Lung microvascular endothelial cell (primary cell): ENCODE results near the gene ZNF219. TPM values are rescaled to one million over a fixed set of nuclear protein-coding genes. Genes with fewer than 3 reads are reported as not detected.
A peak's percentile ranks its signal among the peaks of the same experiment; 100 is the strongest.

Experiments used
- DNase-seq, 2 donors: peaks; one replicate each; pipeline versions ENCODE4 v3.0.0 to v3.0.0-alpha.2; 2010; ENCODE audit warnings: low read depth in 2 of 2
- total RNA-seq: library from RNA; depleted of rRNA; stranded (reverse); fragments of >200 nt; gene quantifications from 2 replicates; pipeline ENCODE4 v1.2.1, GENCODE V29; 2014

ZNF219 gene
- total RNA-seq, 1 donor from 2014 or later = 2.0 TPM

DNA sequence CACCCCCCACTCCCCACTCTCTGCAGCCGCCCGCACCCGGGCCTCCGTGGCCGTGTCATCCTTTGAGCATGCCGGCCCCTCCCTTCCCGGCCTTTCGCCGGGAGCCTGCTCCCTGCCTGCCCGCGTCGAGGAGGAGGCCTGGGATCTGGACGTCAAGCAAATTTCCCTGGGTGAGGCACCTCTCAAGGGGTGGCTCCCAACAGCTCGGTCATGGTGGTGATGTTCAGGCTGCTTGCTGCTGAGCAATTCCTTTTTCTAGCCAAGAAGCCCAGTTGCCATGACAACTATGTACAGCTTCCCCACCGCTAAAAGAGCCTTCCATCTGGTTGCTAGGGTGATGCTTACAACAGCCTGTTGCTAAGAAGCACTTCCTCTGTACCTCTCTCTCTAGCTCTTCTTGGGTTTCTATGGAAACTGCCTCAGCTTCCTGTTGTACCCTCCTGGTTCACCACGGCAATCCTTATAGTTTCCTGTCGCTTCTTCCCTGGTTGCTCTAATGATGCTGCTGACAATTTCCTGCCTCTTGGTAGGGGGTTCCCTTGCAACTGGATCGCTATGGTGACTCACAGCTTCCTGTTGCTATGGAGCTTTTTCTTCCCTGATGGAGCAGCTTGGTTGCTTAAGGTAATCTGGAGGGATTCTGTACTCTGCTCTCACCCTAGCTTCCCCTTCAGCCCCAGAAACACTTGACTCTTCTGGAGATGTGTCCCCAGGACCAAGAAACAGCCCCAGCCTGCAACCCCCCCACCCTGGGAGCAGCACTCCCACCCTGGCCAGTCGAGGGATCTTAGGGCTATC is 11.0 kb downstream of the ZNF219 start:
- peak; percentile 88 to 99 for DNase-seq

GRCh38 chr14:21086908-21087293 is 11.6 kb downstream of the ZNF219 start:
- no peak for DNase-seq

DNA sequence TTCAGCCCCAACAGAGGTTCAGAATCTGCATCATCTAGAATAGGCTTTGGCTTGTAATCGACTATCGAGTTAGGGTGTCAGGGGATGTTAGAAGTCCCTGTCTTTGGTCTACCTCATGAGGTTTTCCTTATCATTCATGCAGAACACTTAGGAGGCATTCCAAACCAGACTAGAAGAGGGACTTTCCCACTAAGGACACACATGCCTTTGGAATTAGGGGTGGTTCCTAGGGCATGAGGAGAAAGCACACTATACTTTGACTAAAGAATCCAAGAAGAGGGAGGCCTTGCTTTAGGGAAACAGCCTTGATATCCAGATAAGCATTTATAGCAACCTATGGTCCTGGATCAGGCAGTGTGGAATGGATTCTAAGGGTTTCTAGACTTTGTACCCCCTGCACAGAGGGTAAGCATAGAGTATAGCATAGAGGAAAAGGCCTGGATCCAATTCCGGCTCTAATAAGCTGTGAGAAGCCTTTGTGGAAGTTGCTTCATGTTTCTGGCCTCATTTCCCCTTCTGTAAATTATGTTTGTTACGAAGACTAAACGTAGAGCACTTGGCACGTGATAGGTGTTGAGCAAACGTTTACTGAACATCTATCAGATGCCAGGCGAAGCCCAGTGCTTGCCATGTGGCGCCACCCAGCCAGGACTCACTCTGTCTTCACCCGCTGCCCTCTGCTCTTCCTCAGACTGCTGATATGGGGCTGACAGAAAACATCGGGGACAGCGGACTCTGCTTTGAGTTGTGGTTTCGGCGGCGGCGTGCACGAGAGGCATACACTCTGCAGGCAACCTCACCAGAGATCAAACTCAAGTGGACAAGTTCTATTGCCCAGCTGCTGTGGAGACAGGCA is 13.2 kb downstream of the ZNF219 start:
- DNase-seq = peak in 1 of 2 donors; percentile 20

DNA sequence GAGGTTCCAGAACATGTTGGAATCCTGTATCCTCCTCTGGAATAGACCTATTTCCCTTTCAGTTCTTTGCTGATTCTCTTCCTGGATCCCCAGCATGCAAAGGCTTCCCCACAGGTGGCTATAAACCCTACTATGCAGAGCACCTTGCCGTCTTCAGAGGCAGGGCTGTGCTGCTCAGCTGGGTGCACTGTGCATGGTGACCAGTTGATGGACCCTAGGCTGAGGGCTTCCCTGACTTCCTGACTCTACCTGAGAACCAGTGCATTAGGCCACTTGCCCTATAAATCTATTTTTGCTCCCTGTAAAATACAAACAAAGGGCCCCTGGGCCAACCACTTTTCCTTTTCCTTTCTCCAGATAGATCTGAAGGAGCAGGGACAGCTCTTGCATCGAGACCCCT is 14.1 kb downstream of the ZNF219 start:
- DNase-seq = no peak

GRCh38 chr14:21083565-21084325 is 14.7 kb downstream of the ZNF219 start:
- no peak for DNase-seq

DNA sequence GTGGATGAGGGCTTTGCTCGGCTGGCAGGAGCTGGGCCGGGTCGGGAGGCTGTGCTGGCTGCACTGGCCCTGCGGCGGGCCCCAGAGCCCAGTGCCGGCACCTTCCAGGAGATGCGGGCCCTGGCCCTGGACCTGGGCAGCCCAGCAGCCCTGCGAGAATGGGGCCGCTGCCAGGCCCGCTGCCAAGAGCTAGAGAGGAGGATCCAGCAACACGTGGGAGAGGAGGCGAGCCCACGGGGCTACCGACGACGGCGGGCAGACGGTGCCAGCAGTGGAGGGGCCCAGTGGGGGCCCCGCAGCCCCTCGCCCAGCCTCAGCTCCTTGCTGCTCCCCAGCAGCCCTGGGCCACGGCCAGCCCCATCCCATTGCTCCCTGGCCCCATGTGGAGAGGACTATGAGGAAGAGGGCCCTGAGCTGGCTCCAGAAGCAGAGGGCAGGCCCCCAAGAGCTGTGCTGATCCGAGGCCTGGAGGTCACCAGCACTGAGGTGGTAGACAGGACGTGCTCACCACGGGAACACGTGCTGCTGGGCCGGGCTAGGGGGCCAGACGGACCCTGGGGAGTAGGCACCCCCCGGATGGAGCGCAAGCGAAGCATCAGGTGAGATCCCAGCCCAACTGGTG is 16.8 kb downstream of the ZNF219 start:
- DNase-seq = no peak

- DNase-seq = peak in 1 of 2 donors; percentile 83
Measured at GRCh38 chr14:21078726-21079125, 19.7 kb downstream of the ZNF219 start.

- no peak for DNase-seq
Measured at GRCh38 chr14:21078287-21078686, 20.2 kb downstream of the ZNF219 start.

- no peak for DNase-seq
Measured at GRCh38 chr14:21077672-21078071, 20.8 kb downstream of the ZNF219 start.

GRCh38 chr14:21075719-21076437 is 22.6 kb downstream of the ZNF219 start:
- DNase-seq = no peak

DNA sequence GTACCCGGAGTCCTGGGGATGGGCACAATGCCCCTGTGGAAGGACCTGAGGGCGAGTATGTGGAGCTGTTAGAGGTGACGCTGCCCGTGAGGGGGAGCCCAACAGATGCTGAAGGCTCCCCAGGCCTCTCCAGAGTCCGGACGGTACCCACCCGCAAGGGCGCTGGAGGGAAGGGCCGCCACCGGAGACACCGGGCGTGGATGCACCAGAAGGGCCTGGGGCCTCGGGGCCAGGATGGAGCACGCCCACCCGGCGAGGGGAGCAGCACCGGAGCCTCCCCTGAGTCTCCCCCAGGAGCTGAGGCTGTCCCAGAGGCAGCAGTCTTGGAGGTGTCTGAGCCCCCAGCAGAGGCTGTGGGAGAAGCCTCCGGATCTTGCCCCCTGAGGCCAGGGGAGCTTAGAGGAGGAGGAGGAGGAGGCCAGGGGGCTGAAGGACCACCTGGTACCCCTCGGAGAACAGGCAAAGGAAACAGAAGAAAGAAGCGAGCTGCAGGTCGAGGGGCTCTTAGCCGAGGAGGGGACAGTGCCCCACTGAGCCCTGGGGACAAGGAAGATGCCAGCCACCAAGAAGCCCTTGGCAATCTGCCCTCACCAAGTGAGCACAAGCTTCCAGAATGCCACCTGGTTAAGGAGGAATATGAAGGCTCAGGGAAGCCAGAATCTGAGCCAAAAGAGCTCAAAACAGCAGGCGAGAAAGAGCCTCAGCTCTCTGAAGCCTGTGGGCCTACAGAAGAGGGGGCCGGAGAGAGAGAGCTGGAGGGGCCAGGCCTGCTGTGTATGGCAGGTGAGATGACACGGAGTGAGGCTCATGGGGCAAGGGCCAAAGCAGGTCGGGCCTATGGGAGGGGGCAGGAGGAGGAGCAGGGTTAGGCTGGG is 23.8 kb downstream of the ZNF219 start:
- DNase-seq = no peak

GRCh38 chr14:21073921-21074320 is 24.5 kb downstream of the ZNF219 start:
- DNase-seq = no peak

DNA sequence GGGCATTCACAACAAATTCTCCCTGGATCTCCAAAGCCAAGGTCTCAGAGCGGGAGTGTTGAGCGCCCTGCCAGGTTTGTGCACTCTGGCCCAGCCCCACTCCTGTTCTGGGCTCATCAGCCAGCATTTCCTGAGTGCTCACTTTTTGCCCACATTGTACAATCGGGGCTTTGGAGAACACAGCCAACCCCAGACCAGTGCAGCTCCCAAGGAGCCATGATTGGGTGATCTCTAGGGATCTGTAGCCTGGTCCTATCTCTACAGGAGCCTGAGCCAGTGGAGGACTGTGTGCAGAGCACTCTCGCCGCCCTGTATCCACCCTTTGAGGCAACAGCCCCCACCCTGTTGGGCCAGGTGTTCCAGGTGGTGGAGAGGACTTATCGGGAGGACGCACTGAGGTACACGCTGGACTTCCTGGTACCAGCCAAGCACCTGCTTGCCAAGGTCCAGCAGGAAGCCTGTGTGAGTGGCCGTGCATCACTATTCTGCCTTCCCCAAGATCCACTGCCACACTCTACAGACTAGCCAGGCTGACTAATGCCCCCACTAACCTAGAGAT is 25.6 kb downstream of the ZNF219 start:
- no peak for DNase-seq

DNA sequence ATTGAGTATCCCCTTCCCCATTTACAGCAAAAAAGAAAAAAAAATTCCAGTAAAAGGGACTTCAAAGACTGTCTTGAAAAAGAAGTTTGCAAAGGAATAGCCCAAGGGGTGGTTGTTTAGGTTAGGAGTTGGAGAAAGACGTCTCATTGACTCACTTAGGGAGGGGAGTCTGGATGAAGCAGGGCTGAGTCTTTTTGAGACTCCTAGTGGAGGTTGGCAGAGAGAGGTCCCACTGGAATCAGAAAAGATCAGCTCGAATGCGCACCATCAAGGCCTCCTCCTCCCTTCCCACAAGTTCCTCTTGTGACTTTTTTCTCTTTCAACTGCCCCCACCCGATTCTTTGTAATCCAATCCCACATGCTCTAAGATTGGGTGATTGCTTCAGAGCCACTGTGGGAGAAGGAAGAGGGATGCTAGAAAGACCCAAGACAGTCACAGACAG is 26.4 kb downstream of the ZNF219 start:
- DNase-seq = no peak

GRCh38 chr14:21071225-21072030 is 27.0 kb downstream of the ZNF219 start:
- peak; percentile 65 to 92 for DNase-seq

GRCh38 chr14:21070610-21071224 is 27.7 kb downstream of the ZNF219 start:
- DNase-seq = peak; percentile 32 to 37

- DNase-seq = peak; percentile 43 to 44
Measured at GRCh38 chr14:21070083-21070609, 28.3 kb downstream of the ZNF219 start, which contains the start of gene ARHGEF40. Gene ARHGEF40, plus strand, starts transcription at chr14:21070304. Its CDS starts 93 bp downstream, at chr14:21070397.
